HG02970 (cell line): Measurements from ENCODE around the gene PLAC8L1.

Source experiments
- ATAC-seq: cut with Tn5 transposase; IDR thresholded peaks from one replicate; pipeline ENCODE4 v1.9.1; 2021; ENCODE audit warnings: mild to moderate bottlenecking, moderate library complexity, moderate number of reproducible peaks; ENCODE audit not compliant: unreplicated experiment, low FRiP score

Gene PLAC8L1

GRCh38 chr5:146082798-146083197 lies 22.6 kb downstream of the PLAC8L1 start:
- ATAC-seq = peak; percentile 71

DNA sequence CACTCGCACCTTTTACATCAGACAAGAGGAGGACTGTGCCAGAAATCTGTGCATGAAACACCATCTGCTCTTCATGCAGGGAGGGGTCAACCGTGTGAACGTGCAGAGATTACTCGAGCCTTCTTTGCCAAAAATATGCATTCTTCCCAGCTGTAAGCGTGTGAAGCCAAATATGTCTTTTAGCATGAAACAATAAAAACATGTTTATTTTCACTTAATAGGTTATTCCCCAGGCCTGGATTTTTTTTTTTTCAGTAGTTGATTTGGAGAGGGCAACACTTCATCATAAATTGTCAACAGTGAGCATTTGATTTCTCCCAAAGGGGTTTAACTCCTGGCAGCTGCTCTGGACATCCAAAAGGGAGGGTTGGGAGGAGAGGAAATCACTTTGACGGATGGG lies 23.8 kb downstream of the PLAC8L1 start:
- no peak for ATAC-seq

- no peak for ATAC-seq
These were observed 25.5 kb downstream of the PLAC8L1 start for GRCh38 chr5:146079695-146080373.

DNA sequence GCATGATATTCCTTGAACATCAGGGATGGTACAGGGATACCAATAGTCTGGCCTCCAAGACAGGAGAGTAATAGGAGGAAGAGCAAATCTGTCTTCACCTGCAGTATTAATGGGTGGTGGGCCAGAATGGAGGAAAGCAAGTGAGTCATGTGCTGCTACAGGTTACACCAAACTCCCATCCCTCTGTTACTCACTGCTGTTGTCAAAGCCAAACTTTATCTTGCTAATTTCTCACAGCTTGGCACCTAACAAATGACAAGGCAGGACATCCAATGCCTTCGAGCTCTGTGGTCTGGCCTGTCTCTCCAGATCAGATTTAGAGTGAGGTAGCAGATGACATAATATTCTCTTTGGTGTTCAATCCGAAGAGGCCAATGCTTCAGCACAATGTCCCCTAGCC lies 26.8 kb downstream of the PLAC8L1 start:
- no peak for ATAC-seq

DNA sequence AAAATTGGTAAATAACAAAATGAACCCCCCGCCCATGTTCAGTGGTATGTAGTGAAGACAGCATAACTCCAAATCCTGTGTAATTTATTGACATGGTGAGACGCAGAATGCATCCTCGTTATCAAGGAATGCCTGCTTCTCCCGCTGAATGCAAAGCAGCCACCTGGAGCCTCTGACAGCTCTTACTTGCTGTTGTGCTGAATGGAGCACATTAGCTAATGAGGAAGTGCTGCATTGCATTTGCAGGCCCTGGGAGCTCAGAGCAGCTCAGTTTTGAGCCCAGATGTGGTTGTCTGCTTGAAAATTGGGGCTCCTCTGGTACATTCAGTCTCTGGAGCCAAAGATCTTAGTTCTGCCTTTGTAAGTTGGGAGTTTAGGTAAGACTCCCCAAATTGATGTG lies 28.9 kb downstream of the PLAC8L1 start:
- no peak for ATAC-seq

- ATAC-seq = no peak
These were observed 29.3 kb downstream of the PLAC8L1 start for GRCh38 chr5:146076028-146076427.

DNA sequence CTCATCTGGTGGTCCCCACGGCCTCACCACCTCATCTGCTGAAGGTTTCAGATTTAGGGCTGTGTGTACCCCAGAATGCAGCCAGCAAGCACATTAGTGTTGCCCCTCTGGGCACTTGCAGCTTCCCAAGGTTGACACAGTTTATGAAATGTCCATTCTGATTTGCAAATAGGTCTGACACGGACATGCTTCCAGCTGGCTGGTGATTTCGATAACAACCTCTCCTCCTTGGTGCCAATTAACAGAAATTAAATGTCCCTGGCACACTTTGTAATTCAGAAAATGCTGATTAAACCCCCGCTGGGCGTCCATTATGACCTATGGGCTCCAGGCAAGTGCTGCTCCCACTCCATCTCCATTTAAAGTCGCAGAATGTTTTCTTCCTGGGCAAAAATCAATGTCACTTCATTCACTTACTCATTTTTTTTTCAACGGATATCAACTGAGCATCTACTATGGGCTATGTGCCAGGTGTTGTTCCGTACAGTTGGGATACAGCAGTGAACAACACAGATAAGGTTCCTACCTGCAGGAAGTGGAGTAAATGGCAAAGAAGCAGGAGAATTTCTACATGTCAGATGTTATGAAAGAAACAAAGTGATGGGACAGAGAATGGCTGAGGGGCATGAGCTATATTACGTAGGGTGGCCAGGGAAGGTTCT lies 32.0 kb downstream of the PLAC8L1 start:
- ATAC-seq = no peak

DNA sequence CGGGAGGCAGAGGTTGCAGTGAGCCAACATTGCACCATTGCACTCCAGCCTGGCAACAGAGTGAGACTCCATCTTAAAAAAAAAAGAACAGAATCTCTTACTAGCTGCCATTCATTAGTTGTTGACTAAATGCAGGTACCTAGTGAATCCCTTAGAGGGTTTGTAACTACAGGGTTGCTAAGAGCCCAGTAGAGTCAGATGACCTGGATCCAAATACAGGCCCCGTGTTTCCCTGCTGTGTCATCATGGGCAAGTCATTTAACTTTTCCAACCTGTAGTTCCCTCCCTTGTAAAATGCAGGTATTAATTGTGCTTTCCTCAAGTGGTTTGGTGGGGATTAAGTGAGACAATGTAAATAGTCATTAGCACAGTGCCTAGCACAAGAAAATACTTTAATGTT lies 32.8 kb downstream of the PLAC8L1 start:
- ATAC-seq = no peak

DNA sequence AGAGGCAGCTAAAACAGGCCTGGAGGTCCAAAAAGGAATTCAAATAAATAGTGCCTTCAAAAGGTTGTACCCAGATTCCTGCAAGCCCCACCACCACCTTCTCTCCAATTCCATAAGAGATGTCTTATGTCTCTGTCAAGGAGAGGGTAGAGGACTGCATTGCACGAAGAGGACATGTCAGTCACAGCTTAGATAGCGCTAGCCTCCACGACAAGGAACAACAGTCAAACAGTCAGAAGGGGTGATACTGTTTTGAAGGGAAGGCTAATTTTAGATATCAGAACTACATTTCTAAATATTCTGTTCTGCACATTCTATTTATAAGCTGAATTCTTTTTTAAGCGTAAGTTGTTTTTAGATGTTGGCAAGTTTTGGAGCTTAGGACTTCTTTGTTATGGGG lies 34.2 kb downstream of the PLAC8L1 start:
- no peak for ATAC-seq

- ATAC-seq = no peak
These were observed 34.6 kb downstream of the PLAC8L1 start for GRCh38 chr5:146070746-146071145.

- peak; percentile 32 for ATAC-seq
These were observed 35.6 kb downstream of the PLAC8L1 start for GRCh38 chr5:146069780-146070099.

DNA sequence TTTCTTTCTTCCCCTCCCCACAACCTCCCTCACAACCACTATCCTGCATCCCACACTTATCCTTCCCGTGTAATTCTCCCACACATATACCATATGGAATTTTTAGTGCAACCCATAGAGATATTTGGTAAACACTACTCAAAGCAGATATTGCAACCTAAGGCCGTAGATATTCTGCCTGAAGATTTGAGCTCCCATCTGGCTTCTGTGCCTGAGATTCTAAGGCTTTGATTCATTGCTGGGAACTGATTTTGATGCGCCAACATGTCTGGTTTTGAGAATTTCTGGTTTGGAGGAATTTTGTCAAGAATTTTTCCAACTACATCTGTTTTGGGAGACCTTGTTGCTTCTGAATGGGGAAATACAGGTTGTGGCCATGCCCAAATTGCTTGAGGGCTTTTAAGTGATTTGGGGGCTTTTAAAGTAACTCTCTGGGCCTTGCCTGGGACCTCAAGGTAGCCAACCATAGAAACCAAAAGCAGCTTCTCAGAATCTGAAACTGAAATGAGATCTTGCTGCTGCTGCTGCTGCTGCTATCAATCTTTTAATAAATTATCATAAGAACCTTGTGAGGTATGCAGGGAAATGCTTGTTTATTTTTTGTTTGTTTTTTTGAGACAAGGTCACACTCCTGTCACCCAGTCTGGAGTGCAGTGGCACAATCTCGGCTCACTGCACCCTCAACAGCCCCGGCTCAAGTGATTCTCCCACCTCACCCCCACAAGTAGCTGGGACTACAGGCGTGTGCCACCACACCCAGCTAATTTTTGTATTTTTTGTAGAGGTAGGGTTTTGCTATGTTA lies 36.2 kb downstream of the PLAC8L1 start:
- ATAC-seq = peak; percentile 69

- ATAC-seq = no peak
These were observed 37.2 kb downstream of the PLAC8L1 start for GRCh38 chr5:146068206-146068605.

DNA sequence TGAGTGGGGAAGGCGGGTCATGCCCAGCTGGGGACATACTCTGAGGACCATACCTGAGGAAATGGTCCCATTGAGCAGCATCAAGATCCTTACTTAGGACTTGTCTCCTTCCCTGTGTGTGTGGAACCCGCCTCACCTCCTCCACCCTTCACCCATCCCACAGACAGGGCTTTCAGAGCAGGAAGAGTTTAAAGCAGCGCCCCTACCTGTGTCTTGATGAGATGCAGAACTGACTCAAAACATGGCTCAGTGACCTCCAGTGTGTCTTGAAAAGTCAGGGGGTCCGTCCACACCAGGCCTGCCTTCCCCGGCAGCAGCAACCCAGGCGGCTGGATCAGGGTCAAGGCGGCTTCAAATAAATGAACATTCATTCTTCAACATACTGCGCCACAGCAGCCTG lies 38.4 kb downstream of the PLAC8L1 start:
- no peak for ATAC-seq

DNA sequence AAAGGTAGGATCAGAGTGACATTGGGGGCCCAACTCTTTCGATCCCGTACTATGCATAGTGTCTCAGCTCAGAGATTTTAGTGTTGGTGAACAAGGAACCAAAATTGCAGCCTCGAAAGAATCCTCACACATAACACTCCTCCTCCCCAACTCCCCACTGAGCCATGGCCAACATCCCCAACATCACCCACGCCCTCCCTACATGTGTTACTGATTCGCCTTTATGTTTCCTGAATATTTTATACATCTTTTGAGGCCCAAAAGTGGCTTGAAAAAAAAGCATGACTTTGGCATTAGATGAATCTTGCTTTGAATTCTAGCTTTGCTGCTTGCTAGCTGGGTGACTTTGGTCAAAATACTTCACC lies 45.2 kb downstream of the PLAC8L1 start:
- no peak for ATAC-seq

GRCh38 chr5:146059460-146060220 lies 45.7 kb downstream of the PLAC8L1 start:
- no peak for ATAC-seq

DNA sequence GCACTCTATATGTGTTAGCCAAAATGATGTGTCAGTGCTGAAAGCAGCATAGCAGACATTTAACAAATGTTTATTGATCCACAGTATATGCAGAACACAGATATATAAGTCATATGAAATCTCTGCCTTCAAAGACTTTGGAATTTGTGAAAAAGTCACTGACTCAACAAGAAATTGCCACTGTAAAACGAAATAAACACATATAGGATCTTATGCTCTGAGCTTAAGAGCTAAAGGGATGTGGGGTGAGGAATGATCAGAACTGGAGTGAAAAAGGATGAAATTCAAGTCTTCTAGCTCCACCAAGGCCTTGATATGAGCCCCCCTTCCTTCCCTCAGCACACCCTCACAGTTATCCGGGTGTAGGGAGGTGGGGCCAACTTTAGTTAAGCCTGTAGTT lies 49.9 kb downstream of the PLAC8L1 start:
- ATAC-seq = no peak

DNA sequence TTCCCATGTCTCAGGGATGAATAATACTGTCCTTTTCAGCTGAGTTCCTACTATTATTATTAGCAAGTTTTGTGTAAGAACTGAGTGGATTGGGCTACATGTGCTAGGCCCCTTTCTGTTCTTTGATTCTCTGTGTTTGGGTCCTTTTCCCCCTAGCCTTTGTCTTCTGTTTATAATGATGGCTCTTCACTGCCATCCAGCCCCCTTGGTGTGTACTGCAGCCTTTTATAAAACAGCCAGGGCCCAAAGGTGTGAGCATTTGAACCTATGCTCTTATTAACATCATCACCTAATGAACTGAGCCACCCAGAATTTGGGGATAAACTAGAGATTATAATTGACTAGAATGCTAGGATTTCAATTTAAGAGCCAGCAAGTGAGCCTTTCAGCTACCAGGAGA lies 52.6 kb downstream of the PLAC8L1 start:
- ATAC-seq = no peak

DNA sequence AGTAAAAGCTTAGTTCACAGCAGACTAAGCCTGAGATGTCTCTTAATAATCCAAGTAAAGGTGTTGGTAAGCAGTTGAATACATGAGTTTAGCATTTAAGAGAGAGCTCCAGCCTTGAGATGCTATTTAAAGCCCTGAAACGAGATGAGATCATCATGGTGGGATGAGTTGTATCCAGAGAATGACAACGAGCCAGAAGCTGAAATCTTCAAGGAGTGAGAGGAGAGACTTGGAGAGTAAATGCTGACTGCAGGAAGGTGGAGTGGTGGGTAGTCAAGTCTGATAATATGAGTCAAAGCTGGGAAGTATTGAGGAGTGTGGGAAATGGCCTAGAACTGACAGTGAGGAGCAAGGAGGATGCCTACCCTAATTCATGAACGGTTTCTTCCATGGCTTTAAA lies 53.7 kb downstream of the PLAC8L1 start:
- no peak for ATAC-seq

DNA sequence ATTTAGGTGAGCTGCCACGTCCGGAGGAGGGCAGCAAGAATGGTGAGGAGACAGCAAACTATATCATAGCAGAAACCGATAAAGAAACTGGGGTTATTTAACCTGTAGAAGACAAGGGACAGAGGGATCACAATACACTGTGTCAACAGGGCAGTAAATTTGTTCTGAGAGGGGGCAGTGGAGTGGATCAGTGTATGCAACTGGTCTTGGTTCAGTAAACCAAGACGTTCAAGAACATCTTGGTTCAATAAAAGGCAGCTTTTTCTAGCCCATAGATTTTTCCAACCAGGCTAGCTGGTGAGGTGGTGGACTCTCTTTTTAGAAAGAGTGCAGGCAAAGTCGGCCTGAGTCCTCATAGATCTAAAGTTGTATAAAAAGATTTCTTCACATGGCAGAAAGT lies 55.3 kb downstream of the PLAC8L1 start:
- ATAC-seq = no peak

- ATAC-seq = no peak
These were observed 55.7 kb downstream of the PLAC8L1 start for GRCh38 chr5:146049704-146050026.
